SK-N-SH (cell line): ENCODE results near the gene CSF2RB.

ENCODE experiments used
- EP300 ChIP-seq, 2 experiments: IDR thresholded peaks; 2 replicates each; pipeline versions ENCODE4 v1.4.0 to v1.6.1; 2012; ENCODE audit warnings: borderline replicate concordance in 1 of 2, low read depth in 1 of 2, low read length in 1 of 2
- NFIC ChIP-seq: IDR thresholded peaks from 2 replicates; pipeline ENCODE4 v1.4.0; 2012; ENCODE audit warnings: borderline replicate concordance
- RAD21 ChIP-seq: IDR thresholded peaks from 2 replicates; pipeline ENCODE4 v1.6.1; 2012; ENCODE audit warnings: mild to moderate bottlenecking, low read length
- TAF1 ChIP-seq: IDR thresholded peaks from 2 replicates; pipeline ENCODE4 v1.6.1; 2012; ENCODE audit warnings: low read depth, mild to moderate bottlenecking, low read length, moderate library complexity, borderline replicate concordance
- TF ChIP-seq, protein P1 (sequence below): IDR thresholded peaks from 2 replicates; pipeline ENCODE4 v1.4.0; 2012; ENCODE audit warnings: low read depth
- TF ChIP-seq, protein P2 (sequence below): fragments of 200-600 bp; sonication (generic); IDR thresholded peaks from 2 replicates; pipeline ENCODE4 v1.6.1; 2017; ENCODE audit warnings: antibody characterized with exemption, mild to moderate bottlenecking, moderate library complexity

DNA sequence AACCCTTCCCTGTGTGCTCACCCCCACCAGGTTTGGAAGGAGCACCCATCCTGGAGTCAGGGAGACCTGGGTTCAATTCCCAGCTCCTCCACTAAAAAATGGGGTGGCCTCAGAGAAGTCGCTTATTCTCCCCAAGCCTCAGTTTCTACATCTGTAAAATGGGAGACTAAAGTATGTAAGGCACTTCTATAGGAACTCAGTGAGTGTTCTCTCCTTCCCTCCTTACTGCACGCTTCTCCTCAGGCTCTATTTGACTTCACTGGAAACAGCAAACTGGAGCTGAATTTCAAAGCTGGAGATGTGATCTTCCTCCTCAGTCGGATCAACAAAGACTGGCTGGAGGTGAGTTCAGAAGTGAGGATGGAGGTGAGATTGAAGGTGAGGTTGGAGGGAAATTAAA is 41.3 kb upstream of the CSF2RB start:
- TF ChIP-seq EP300 (IDR thresholded peaks at IDR 0.05; ENCODE audit: borderline replicate concordance in 1 of 2, low read depth in 1 of 2, low read length in 1 of 2), result no peak
- TF ChIP-seq, protein P1, sequence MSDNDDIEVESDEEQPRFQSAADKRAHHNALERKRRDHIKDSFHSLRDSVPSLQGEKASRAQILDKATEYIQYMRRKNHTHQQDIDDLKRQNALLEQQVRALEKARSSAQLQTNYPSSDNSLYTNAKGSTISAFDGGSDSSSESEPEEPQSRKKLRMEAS, result no peak
- TF ChIP-seq, protein P2, sequence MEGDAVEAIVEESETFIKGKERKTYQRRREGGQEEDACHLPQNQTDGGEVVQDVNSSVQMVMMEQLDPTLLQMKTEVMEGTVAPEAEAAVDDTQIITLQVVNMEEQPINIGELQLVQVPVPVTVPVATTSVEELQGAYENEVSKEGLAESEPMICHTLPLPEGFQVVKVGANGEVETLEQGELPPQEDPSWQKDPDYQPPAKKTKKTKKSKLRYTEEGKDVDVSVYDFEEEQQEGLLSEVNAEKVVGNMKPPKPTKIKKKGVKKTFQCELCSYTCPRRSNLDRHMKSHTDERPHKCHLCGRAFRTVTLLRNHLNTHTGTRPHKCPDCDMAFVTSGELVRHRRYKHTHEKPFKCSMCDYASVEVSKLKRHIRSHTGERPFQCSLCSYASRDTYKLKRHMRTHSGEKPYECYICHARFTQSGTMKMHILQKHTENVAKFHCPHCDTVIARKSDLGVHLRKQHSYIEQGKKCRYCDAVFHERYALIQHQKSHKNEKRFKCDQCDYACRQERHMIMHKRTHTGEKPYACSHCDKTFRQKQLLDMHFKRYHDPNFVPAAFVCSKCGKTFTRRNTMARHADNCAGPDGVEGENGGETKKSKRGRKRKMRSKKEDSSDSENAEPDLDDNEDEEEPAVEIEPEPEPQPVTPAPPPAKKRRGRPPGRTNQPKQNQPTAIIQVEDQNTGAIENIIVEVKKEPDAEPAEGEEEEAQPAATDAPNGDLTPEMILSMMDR, result no peak
- TF ChIP-seq NFIC, result no peak
- TF ChIP-seq RAD21, result no peak
- TF ChIP-seq TAF1, result no peak
